ENCODE data around the gene EGF. TPM values are rescaled to one million over a fixed set of nuclear protein-coding genes. Genes with fewer than 3 reads are reported as not detected.

EGF gene
- total and polyA plus RNA-seq, 9 donors = 1.9 to 13.7 (median 6.6) TPM

DNA sequence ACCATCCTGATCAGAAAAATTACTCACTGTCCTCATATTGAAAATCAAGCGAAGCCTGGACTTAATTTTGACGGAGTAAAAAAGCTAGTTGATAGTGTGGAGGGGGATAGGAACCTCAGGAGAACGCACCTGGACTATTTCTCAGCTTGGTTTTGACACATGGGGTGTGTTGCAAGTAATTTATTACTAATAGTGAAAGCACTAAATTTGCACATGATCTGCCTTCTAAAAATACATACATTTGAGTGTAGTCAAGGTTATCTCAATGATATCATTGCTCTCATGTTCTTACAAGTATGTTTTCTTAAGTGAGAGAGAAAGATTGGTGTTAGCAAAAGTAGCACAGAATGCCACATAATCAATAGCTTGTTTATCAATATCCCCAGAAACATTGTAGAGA is 35.3 kb upstream of the EGF start:
- H3K4me1 ChIP-seq (ENCODE audit: control insufficient read depth, insufficient read depth, low read length) = no peaks in the 10 kb centered on the region
- no peak overlapping the region for H3K4me3 ChIP-seq (ENCODE audit: low read length)
- H3K9me3 ChIP-seq (replicated peaks; ENCODE audit: control insufficient read depth, low read depth, low read length) = no peaks in the 10 kb centered on the region
- no peaks in the 10 kb centered on the region for H3K36me3 ChIP-seq (ENCODE audit: control insufficient read depth, insufficient read depth, low read length)
- peaks cover 3% of the 10 kb centered on the region for H3K27me3 ChIP-seq (ENCODE audit: control insufficient read depth, insufficient read depth, low read length)
- DNase-seq = no peak
- WGBS (ENCODE audit: insufficient coverage) = no CpG with 5 or more reads among the region's 3 CpGs
- H3K27ac ChIP-seq (ENCODE audit: low read length) = no peak overlapping the region

DNA sequence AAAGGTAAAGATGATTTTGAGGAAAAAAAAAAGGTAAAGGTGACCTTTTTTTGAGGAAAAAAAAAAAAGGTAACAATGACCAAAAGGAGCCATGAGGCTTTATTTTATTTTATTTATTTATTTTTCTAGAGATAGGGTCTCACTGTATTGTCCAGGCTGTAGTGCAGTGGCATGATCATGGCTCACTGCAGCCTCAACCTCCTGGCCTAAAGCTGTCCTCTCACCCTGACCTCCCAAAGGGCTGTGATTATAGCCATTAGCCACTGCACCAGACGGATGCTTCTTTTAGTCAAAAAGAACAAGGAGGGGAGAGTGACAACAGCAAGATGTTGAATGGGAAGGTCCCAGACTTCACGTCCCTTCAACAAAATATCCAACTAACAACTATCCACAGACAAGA is 34.3 kb upstream of the EGF start:
- H3K27me3 ChIP-seq (ENCODE audit: control insufficient read depth, insufficient read depth, low read length) = peaks cover 3% of the 10 kb centered on the region
- no peak overlapping the region for H3K4me3 ChIP-seq (ENCODE audit: low read length)
- no peaks in the 10 kb centered on the region for H3K36me3 ChIP-seq (ENCODE audit: control insufficient read depth, insufficient read depth, low read length)
- DNase-seq = no peak
- no peaks in the 10 kb centered on the region for H3K4me1 ChIP-seq (ENCODE audit: control insufficient read depth, insufficient read depth, low read length)
- H3K9me3 ChIP-seq (replicated peaks; ENCODE audit: control insufficient read depth, low read depth, low read length) = no peaks in the 10 kb centered on the region
- WGBS (ENCODE audit: insufficient coverage) = no CpG with 5 or more reads among the region's 2 CpGs
- no peak overlapping the region for H3K27ac ChIP-seq (ENCODE audit: low read length)

GRCh38 chr4:109879081-109879480 is 33.6 kb upstream of the EGF start:
- H3K27me3 ChIP-seq (ENCODE audit: control insufficient read depth, insufficient read depth, low read length) = peaks cover 3% of the 10 kb centered on the region
- no peaks in the 10 kb centered on the region for H3K9me3 ChIP-seq (replicated peaks; ENCODE audit: control insufficient read depth, low read depth, low read length)
- no peak overlapping the region for H3K4me3 ChIP-seq (ENCODE audit: low read length)
- H3K27ac ChIP-seq (ENCODE audit: low read length) = no peak overlapping the region
- DNase-seq = peak; percentile 25
- H3K36me3 ChIP-seq (ENCODE audit: control insufficient read depth, insufficient read depth, low read length) = no peaks in the 10 kb centered on the region
- 76% methylated on average over 12 of the region's 12 CpGs for WGBS (ENCODE audit: insufficient coverage)
- no peaks in the 10 kb centered on the region for H3K4me1 ChIP-seq (ENCODE audit: control insufficient read depth, insufficient read depth, low read length)

- Histone ChIP-seq H3K4me1 (ENCODE audit: control insufficient read depth, insufficient read depth, low read length) (no peaks in the 10 kb centered on the region), H3K27ac (ENCODE audit: low read length) (no peak overlapping the region), H3K27me3 (ENCODE audit: control insufficient read depth, insufficient read depth, low read length) (peaks cover 3% of the 10 kb centered on the region), H3K4me3 (ENCODE audit: low read length) (no peak overlapping the region), H3K9me3 (replicated peaks; ENCODE audit: control insufficient read depth, low read depth, low read length) (no peaks in the 10 kb centered on the region), H3K36me3 (ENCODE audit: control insufficient read depth, insufficient read depth, low read length) (no peaks in the 10 kb centered on the region)
- no peak for DNase-seq
- 92% methylated on average over 6 of the region's 7 CpGs for WGBS (ENCODE audit: insufficient coverage)
These were observed 32.9 kb upstream of the EGF start for GRCh38 chr4:109879636-109880314.

- Histone ChIP-seq H3K4me3 (ENCODE audit: low read length) (no peak overlapping the region), H3K27ac (ENCODE audit: low read length) (no peak overlapping the region), H3K36me3 (ENCODE audit: control insufficient read depth, insufficient read depth, low read length) (no peaks in the 10 kb centered on the region), H3K9me3 (replicated peaks; ENCODE audit: control insufficient read depth, low read depth, low read length) (no peaks in the 10 kb centered on the region), H3K4me1 (ENCODE audit: control insufficient read depth, insufficient read depth, low read length) (no peaks in the 10 kb centered on the region), H3K27me3 (ENCODE audit: control insufficient read depth, insufficient read depth, low read length) (no peaks in the 10 kb centered on the region)
- DNase-seq = no peak
These were observed 26.4 kb upstream of the EGF start for GRCh38 chr4:109886303-109886702.

DNA sequence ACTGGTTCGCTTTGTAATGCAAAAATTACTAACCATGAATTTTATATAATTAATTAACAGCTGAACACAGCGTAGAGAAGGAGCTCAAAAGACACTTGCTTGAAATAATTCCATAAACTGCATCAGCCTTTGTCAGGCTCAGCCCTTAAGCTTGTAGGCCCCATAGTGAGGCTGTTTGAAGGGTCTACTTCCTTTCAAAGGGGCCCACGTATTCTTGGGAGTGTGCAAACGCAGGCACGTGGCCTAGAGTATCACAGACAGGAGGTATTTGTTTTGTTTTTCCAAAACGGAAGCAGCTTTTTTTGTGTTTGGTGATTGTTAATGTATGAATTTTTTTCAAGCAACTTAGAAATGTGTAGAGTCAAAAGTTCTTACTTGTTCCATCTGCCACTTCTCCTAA is 25.6 kb upstream of the EGF start:
- H3K27me3 ChIP-seq (ENCODE audit: control insufficient read depth, insufficient read depth, low read length) = no peaks in the 10 kb centered on the region
- no peak for DNase-seq
- H3K36me3 ChIP-seq (ENCODE audit: control insufficient read depth, insufficient read depth, low read length) = no peaks in the 10 kb centered on the region
- H3K4me3 ChIP-seq (ENCODE audit: low read length) = no peak overlapping the region
- no CpG with 5 or more reads among the region's 6 CpGs for WGBS (ENCODE audit: insufficient coverage)
- H3K4me1 ChIP-seq (ENCODE audit: control insufficient read depth, insufficient read depth, low read length) = no peaks in the 10 kb centered on the region
- no peaks in the 10 kb centered on the region for H3K9me3 ChIP-seq (replicated peaks; ENCODE audit: control insufficient read depth, low read depth, low read length)
- H3K27ac ChIP-seq (ENCODE audit: low read length) = no peak overlapping the region

DNA sequence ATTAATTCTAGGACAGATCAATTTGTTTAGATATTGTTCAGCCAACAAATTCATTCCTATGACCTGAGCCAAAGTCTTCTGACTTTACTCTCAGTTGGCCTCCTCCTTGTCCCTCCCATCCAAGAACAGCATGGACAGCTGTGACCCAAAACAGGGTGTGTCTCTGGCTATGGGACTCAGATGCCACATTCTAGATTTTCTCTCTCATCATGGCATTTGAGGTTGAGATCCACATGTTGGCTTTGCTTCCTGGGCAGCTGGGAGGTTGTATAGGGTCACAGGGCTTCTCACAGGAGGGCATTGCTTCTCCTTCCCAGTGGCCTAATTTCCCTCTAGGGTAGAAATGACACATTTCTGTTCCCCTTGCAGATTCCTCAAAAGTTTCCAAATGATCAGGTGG is 22.6 kb upstream of the EGF start:
- H3K27me3 ChIP-seq (ENCODE audit: control insufficient read depth, insufficient read depth, low read length) = no peaks in the 10 kb centered on the region
- peak; percentile 13 for DNase-seq
- no peaks in the 10 kb centered on the region for H3K4me1 ChIP-seq (ENCODE audit: control insufficient read depth, insufficient read depth, low read length)
- H3K9me3 ChIP-seq (replicated peaks; ENCODE audit: control insufficient read depth, low read depth, low read length) = no peaks in the 10 kb centered on the region
- no peak overlapping the region for H3K4me3 ChIP-seq (ENCODE audit: low read length)
- no peaks in the 10 kb centered on the region for H3K36me3 ChIP-seq (ENCODE audit: control insufficient read depth, insufficient read depth, low read length)
- H3K27ac ChIP-seq (ENCODE audit: low read length) = no peak overlapping the region

- Histone ChIP-seq H3K27me3 (ENCODE audit: control insufficient read depth, insufficient read depth, low read length) (no peaks in the 10 kb centered on the region), H3K9me3 (replicated peaks; ENCODE audit: control insufficient read depth, low read depth, low read length) (no peaks in the 10 kb centered on the region), H3K4me1 (ENCODE audit: control insufficient read depth, insufficient read depth, low read length) (no peaks in the 10 kb centered on the region), H3K4me3 (ENCODE audit: low read length) (no peak overlapping the region), H3K36me3 (ENCODE audit: control insufficient read depth, insufficient read depth, low read length) (no peaks in the 10 kb centered on the region), H3K27ac (ENCODE audit: low read length) (no peak overlapping the region)
- WGBS (ENCODE audit: insufficient coverage) = 93% methylated on average over 3 of the region's 8 CpGs
- DNase-seq = no peak
These were observed 10.0 kb upstream of the EGF start for GRCh38 chr4:109902559-109903251.

DNA sequence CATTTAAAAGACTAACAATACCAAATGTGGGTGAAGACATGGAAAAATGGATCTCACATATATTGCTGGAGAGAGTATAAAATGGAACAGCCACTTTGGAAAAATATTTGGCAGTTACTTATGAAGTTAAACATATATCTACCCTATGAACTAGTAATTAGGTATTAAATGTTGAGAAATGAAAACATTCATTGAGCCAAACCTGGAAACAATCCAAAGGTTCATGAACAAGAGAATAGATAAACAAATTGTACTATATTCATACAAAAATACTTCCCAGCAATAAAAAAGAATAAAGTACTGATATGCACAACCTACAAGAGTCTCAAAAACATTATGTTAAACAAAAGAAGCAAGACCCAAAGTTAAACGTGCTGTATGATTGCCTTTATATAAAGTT is 4.0 kb upstream of the EGF start:
- no peak for DNase-seq
- no peak overlapping the region for H3K4me3 ChIP-seq (ENCODE audit: low read length)
- H3K27ac ChIP-seq (ENCODE audit: low read length) = no peak overlapping the region
- H3K4me1 ChIP-seq (ENCODE audit: control insufficient read depth, insufficient read depth, low read length) = no peaks in the 10 kb centered on the region
- no CpG with 5 or more reads among the region's 1 CpG for WGBS (ENCODE audit: insufficient coverage)
- no peaks in the 10 kb centered on the region for H3K36me3 ChIP-seq (ENCODE audit: control insufficient read depth, insufficient read depth, low read length)
- H3K9me3 ChIP-seq (replicated peaks; ENCODE audit: control insufficient read depth, low read depth, low read length) = no peaks in the 10 kb centered on the region
- H3K27me3 ChIP-seq (ENCODE audit: control insufficient read depth, insufficient read depth, low read length) = no peaks in the 10 kb centered on the region

DNA sequence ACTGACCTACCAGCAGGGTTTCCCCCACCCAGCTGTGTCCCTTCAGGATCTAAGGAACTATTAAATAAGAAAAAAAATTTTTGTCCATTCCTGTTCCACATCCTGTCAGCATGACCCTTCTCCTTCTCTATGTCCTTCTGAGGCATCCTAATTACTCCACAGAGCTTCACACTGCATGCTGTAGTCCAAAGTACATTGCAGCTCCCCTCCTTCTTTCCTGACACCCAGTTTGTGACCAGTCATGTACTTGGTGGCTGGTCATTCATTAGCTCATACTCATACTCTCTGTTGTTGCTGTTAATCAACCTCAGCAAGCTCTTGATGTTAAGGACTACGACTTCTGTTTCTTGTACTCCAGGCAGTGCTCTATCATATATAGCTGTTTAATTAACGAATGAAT is 2.4 kb upstream of the EGF start:
- DNase-seq = no peak
- no peaks in the 10 kb centered on the region for H3K27me3 ChIP-seq (ENCODE audit: control insufficient read depth, insufficient read depth, low read length)
- H3K4me3 ChIP-seq (ENCODE audit: low read length) = no peak overlapping the region
- no peaks in the 10 kb centered on the region for H3K9me3 ChIP-seq (replicated peaks; ENCODE audit: control insufficient read depth, low read depth, low read length)
- WGBS (ENCODE audit: insufficient coverage) = no CpG with 5 or more reads among the region's 2 CpGs
- no peak overlapping the region for H3K27ac ChIP-seq (ENCODE audit: low read length)
- H3K36me3 ChIP-seq (ENCODE audit: control insufficient read depth, insufficient read depth, low read length) = no peaks in the 10 kb centered on the region
- peaks cover 2% of the 10 kb centered on the region for H3K4me1 ChIP-seq (ENCODE audit: control insufficient read depth, insufficient read depth, low read length)

Measured in muscle of leg (tissue), 11 donors.